ENCODE measurements around the gene GDF9.

The GDF9 gene

GRCh38 chr5:132817011-132817410 lies 49.3 kb downstream of the GDF9 start:
- ChIA-PET POLR2A (interaction anchor here (1.3 kb wide), 1 partner anchor 260 kb away, joined by 3 read pairs; the partner anchor contains the start of gene RAD50), CTCF (interaction anchor here (1.3 to 4.1 kb wide), 2 partner anchors 9 to 60 kb away, joined by 6 to 25 read pairs; no protein-coding TSS in a partner anchor)
- no peak for DNase-seq (ENCODE audit: extremely low spot score)
- no peak for TF ChIP-seq LEF1 (IDR thresholded peaks at IDR 0.05; ENCODE audit: borderline replicate concordance)
- TF ChIP-seq FOXK2 (IDR thresholded peaks at IDR 0.05) = no peak
- TF ChIP-seq FOXM1 (IDR thresholded peaks at IDR 0.05; ENCODE audit: borderline replicate concordance) = no peak
- no peak for TF ChIP-seq ELF4 (IDR thresholded peaks at IDR 0.05)
- TF ChIP-seq CTBP1 (IDR thresholded peaks at IDR 0.05; ENCODE audit: borderline replicate concordance) = no peak
- TF ChIP-seq L3MBTL2 (conservative IDR thresholded peaks at IDR 0.05) = no peak
- TF ChIP-seq HDGF (IDR thresholded peaks at IDR 0.05; ENCODE audit: borderline replicate concordance) = no peak
- no peak for TF ChIP-seq NFRKB (IDR thresholded peaks at IDR 0.05)
- TF ChIP-seq ZNF384 (IDR thresholded peaks at IDR 0.05) = no peak
- TF ChIP-seq SP1 (IDR thresholded peaks at IDR 0.05) = no peak
- TF ChIP-seq FOXA1 (IDR thresholded peaks at IDR 0.05) = no peak
- no peak for TF ChIP-seq BHLHE40 (IDR thresholded peaks at IDR 0.05; ENCODE audit: borderline replicate concordance)

DNA sequence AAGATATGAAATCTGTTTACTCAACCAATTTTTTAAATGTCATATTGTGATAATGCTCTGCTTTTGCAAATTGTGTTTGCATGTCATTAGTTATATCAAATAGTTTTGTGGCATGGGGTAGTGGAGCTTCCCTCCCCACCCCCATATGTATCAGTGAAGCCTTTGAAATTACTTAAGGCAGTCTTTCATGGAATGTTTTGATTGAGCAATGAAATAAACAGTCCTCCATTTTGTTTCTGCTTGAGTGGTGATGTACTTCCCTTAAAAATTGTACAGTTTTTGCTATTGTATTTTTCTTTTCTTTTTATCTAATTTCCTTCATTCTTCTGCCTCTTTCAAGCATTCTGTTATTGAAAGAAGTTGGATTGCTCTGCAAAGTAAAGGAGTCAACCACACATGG lies 49.7 kb downstream of the GDF9 start:
- CTCF ChIA-PET = no interaction called here
- TF ChIP-seq L3MBTL2 (conservative IDR thresholded peaks at IDR 0.05) (no peak), CTBP1 (IDR thresholded peaks at IDR 0.05; ENCODE audit: borderline replicate concordance) (no peak), TARDBP (IDR thresholded peaks at IDR 0.05) (no peak), FOXK2 (IDR thresholded peaks at IDR 0.05) (no peak), ZNF384 (IDR thresholded peaks at IDR 0.05) (no peak), LEF1 (IDR thresholded peaks at IDR 0.05; ENCODE audit: borderline replicate concordance) (no peak), ARNT (IDR thresholded peaks at IDR 0.05) (no peak), FOXM1 (IDR thresholded peaks at IDR 0.05; ENCODE audit: borderline replicate concordance) (no peak), HDGF (IDR thresholded peaks at IDR 0.05; ENCODE audit: borderline replicate concordance) (no peak), NFRKB (IDR thresholded peaks at IDR 0.05) (no peak), BHLHE40 (IDR thresholded peaks at IDR 0.05; ENCODE audit: borderline replicate concordance) (no peak), FOXA1 (IDR thresholded peaks at IDR 0.05) (no peak), PKNOX1 (IDR thresholded peaks at IDR 0.05) (no peak), SP1 (IDR thresholded peaks at IDR 0.05) (no peak), ELF4 (IDR thresholded peaks at IDR 0.05) (no peak), SUZ12 (IDR thresholded peaks at IDR 0.05) (no peak)
- DNase-seq (ENCODE audit: extremely low spot score) = no peak
- POLR2A ChIA-PET = interaction anchor here (1.3 kb wide), 1 partner anchor 260 kb away, joined by 3 read pairs; the partner anchor contains the start of gene RAD50

- no peak for TF ChIP-seq HDGF (IDR thresholded peaks at IDR 0.05; ENCODE audit: borderline replicate concordance)
- TF ChIP-seq ELF4 (IDR thresholded peaks at IDR 0.05) = no peak
- TF ChIP-seq NFRKB (IDR thresholded peaks at IDR 0.05) = no peak
- no peak for TF ChIP-seq CTBP1 (IDR thresholded peaks at IDR 0.05; ENCODE audit: borderline replicate concordance)
- no peak for TF ChIP-seq L3MBTL2 (conservative IDR thresholded peaks at IDR 0.05)
- TF ChIP-seq FOXK2 (IDR thresholded peaks at IDR 0.05) = no peak
- TF ChIP-seq BHLHE40 (IDR thresholded peaks at IDR 0.05; ENCODE audit: borderline replicate concordance) = no peak
- TF ChIP-seq ARNT (IDR thresholded peaks at IDR 0.05) = no peak
- TF ChIP-seq FOXM1 (IDR thresholded peaks at IDR 0.05; ENCODE audit: borderline replicate concordance) = no peak
- no peak for TF ChIP-seq FOXA1 (IDR thresholded peaks at IDR 0.05)
- TF ChIP-seq ZNF384 (IDR thresholded peaks at IDR 0.05) = no peak
- TF ChIP-seq SUZ12 (IDR thresholded peaks at IDR 0.05) = no peak
- TF ChIP-seq SP1 (IDR thresholded peaks at IDR 0.05) = no peak
- no peak for TF ChIP-seq PKNOX1 (IDR thresholded peaks at IDR 0.05)
- no peak for TF ChIP-seq TARDBP (IDR thresholded peaks at IDR 0.05)
- TF ChIP-seq LEF1 (IDR thresholded peaks at IDR 0.05; ENCODE audit: borderline replicate concordance) = no peak
- no peak for DNase-seq (ENCODE audit: extremely low spot score)
- ChIA-PET POLR2A (interaction anchor here (1.1 to 1.8 kb wide), 2 partner anchors 40 to 50 kb away, joined by 3 to 8 read pairs; partner anchors contain the start of genes GDF9, SEPTIN8 and UQCRQ), CTCF (interaction anchor here (0.9 to 1.2 kb wide), 2 partner anchors 50 to 61 kb away, joined by 3 to 9 read pairs; partner anchors contain the start of gene GDF9)
Measured at GRCh38 chr5:132816083-132816482, 50.2 kb downstream of the GDF9 start.

DNA sequence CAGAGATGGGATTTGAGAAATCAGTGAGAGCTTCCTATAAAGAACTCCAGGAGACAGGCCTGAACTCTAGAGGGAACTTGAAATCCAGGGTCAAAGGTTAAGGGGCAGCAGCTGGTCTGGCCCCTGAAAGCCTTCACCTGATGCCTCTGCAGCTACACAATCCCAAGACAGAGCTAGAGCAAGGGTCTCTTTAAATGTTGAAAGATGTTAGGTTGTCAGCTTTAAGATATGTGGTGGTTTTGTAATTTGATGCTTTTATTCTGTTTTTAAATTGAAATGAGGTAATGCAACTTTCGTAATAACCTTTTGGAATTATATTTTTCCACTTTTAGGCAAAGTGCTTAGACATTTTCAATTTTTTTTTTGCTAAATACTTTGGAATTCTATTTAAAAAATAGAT lies 50.8 kb downstream of the GDF9 start:
- ChIA-PET POLR2A (interaction anchor here (1.1 to 1.8 kb wide), 2 partner anchors 39 to 51 kb away, joined by 3 to 8 read pairs; partner anchors contain the start of genes GDF9, SEPTIN8 and UQCRQ), CTCF (interaction anchor here (0.6 to 1.2 kb wide), 7 partner anchors 12 to 182 kb away, joined by 3 to 9 read pairs (median 3); partner anchors contain the start of gene GDF9)
- DNase-seq (ENCODE audit: extremely low spot score) = no peak
- TF ChIP-seq PKNOX1 (IDR thresholded peaks at IDR 0.05) = 0 out of 2 replicates have a peak, but pooled peaks have one; percentile 4
- no peak for TF ChIP-seq HDGF (IDR thresholded peaks at IDR 0.05; ENCODE audit: borderline replicate concordance)

GRCh38 chr5:132814503-132815294 lies 51.6 kb downstream of the GDF9 start:
- ChIA-PET POLR2A (interaction anchor here (1.1 to 1.8 kb wide), 3 partner anchors 14 to 52 kb away, joined by 3 to 8 read pairs (median 4); partner anchors contain the start of genes GDF9, SEPTIN8 and UQCRQ), CTCF (interaction anchor here (0.6 to 1.2 kb wide), 7 partner anchors 12 to 181 kb away, joined by 3 to 9 read pairs (median 3); partner anchors contain the start of gene GDF9)
- no peak for DNase-seq (ENCODE audit: extremely low spot score)
- TF ChIP-seq BHLHE40 (IDR thresholded peaks at IDR 0.05; ENCODE audit: borderline replicate concordance) (no peak), FOXA1 (IDR thresholded peaks at IDR 0.05) (no peak), TARDBP (IDR thresholded peaks at IDR 0.05) (no peak), L3MBTL2 (conservative IDR thresholded peaks at IDR 0.05) (no peak), FOXM1 (IDR thresholded peaks at IDR 0.05; ENCODE audit: borderline replicate concordance) (no peak), SP1 (IDR thresholded peaks at IDR 0.05) (no peak), SUZ12 (IDR thresholded peaks at IDR 0.05) (no peak), PKNOX1 (IDR thresholded peaks at IDR 0.05) (no peak), LEF1 (IDR thresholded peaks at IDR 0.05; ENCODE audit: borderline replicate concordance) (no peak), NFRKB (IDR thresholded peaks at IDR 0.05) (no peak), ARNT (IDR thresholded peaks at IDR 0.05) (no peak), ZNF384 (IDR thresholded peaks at IDR 0.05) (no peak), FOXK2 (IDR thresholded peaks at IDR 0.05) (no peak), ELF4 (IDR thresholded peaks at IDR 0.05) (no peak), CTBP1 (IDR thresholded peaks at IDR 0.05; ENCODE audit: borderline replicate concordance) (no peak), HDGF (IDR thresholded peaks at IDR 0.05; ENCODE audit: borderline replicate concordance) (no peak)
